CD4-positive, alpha-beta T cell treated with Interleukin-4 for 1 hour (primary cell): ENCODE data around the gene PNMA8A.

Experiments used
- DNase-seq, 2 donors: peaks; one replicate each; pipeline ENCODE4 v3.0.0-alpha.2; 2020 to 2022

PNMA8A gene

GRCh38 chr19:46491975-46492682, 20.8 kb upstream of the PNMA8A start:
- DNase-seq, result no peak

- DNase-seq, result no peak
Observed at GRCh38 chr19:46490774-46491173, 19.4 kb upstream of the PNMA8A start.

- no peak for DNase-seq
Observed at GRCh38 chr19:46489445-46490272, 18.3 kb upstream of the PNMA8A start.

GRCh38 chr19:46488551-46488950, 17.2 kb upstream of the PNMA8A start:
- no peak for DNase-seq

- peak; percentile 66 to 71 for DNase-seq
Observed at GRCh38 chr19:46487802-46488445, 16.6 kb upstream of the PNMA8A start.

GRCh38 chr19:46487178-46487801, 15.9 kb upstream of the PNMA8A start:
- DNase-seq, result no peak

GRCh38 chr19:46486358-46486757, 15.0 kb upstream of the PNMA8A start:
- no peak for DNase-seq

GRCh38 chr19:46484656-46485055, 13.3 kb upstream of the PNMA8A start:
- no peak for DNase-seq

- DNase-seq, result no peak
Observed at GRCh38 chr19:46482631-46483030, 11.3 kb upstream of the PNMA8A start.

- no peak for DNase-seq
Observed at GRCh38 chr19:46481947-46482346, 10.6 kb upstream of the PNMA8A start.

GRCh38 chr19:46481223-46481848, 10.0 kb upstream of the PNMA8A start:
- no peak for DNase-seq

- DNase-seq, result no peak
Observed at GRCh38 chr19:46480415-46480814, 9.1 kb upstream of the PNMA8A start.

- peak; percentile 20 to 32 for DNase-seq
Observed at GRCh38 chr19:46478356-46478986, 7.1 kb upstream of the PNMA8A start.

- no peak for DNase-seq
Observed at GRCh38 chr19:46475986-46476385, 4.6 kb upstream of the PNMA8A start.

GRCh38 chr19:46474211-46474610, 2.8 kb upstream of the PNMA8A start:
- DNase-seq, result no peak

- no peak for DNase-seq
Observed at GRCh38 chr19:46472592-46472991, 1.2 kb upstream of the PNMA8A start.

GRCh38 chr19:46471811-46472543, 614 bp upstream of the PNMA8A start:
- DNase-seq, result no peak

- no peak for DNase-seq
Observed at GRCh38 chr19:46470376-46470775, 987 bp downstream of the PNMA8A start.

- no peak for DNase-seq
Observed at GRCh38 chr19:46469541-46470185, 1.7 kb downstream of the PNMA8A start.

GRCh38 chr19:46466536-46467196, 4.7 kb downstream of the PNMA8A start:
- no peak for DNase-seq

GRCh38 chr19:46463516-46463915, 7.8 kb downstream of the PNMA8A start:
- no peak for DNase-seq
